Spinal cord (tissue), 10 donors: ENCODE results near the gene GADD45B. TPM values are rescaled to one million over a fixed set of nuclear protein-coding genes. Genes with fewer than 3 reads are reported as not detected.
A peak's percentile ranks its signal among the peaks of the same experiment; 100 is the strongest.
"Not testable (repeated sequence)": the region's sequence is repeated elsewhere in the genome, so short reads cannot be mapped to it uniquely, and the experiment has no call there.

ENCODE experiments used
- DNase-seq, 6 donors: peaks; one replicate each; pipeline versions ENCODE4 v3.0.0 to v3.0.0-alpha.2; 2013 to 2015; ENCODE audit warnings: low spot score in 6 of 6, low read depth in 4 of 6
- H3K27ac ChIP-seq: one replicate; pipeline ENCODE4 v1.5.1; 2013; ENCODE audit warnings: low read depth, low read length, control low read depth
- H3K27me3 ChIP-seq: one replicate; pipeline ENCODE4 v1.6.1; 2013; ENCODE audit warnings: low read length; ENCODE audit not compliant: control insufficient read depth, insufficient read depth
- H3K36me3 ChIP-seq: one replicate; pipeline ENCODE4 v1.6.1; 2013; ENCODE audit warnings: low read length; ENCODE audit not compliant: control insufficient read depth, insufficient read depth
- H3K4me1 ChIP-seq: one replicate; pipeline ENCODE4 v1.6.1; 2013; ENCODE audit warnings: low read length; ENCODE audit not compliant: control insufficient read depth, insufficient read depth
- H3K4me3 ChIP-seq: one replicate; pipeline ENCODE4 v1.5.1; 2013; ENCODE audit warnings: low read depth, low read length, control low read depth
- H3K9me3 ChIP-seq: one replicate; pipeline ENCODE4 v1.6.1; 2013; ENCODE audit warnings: low read length; ENCODE audit not compliant: control insufficient read depth, insufficient read depth
- WGBS: methylation state at CpG from one replicate; pipeline ENCODE4 v1.1.5; 2013; ENCODE audit warnings: missing lambda C conversion rate; ENCODE audit not compliant: insufficient coverage; 5-methylcytosine and 5-hydroxymethylcytosine counted together
- polyA plus RNA-seq, 2 donors: library from polyadenylated mRNA; unstranded; fragments of 120-200 nt; gene quantifications; one replicate each; pipeline ENCODE4 v1.2.1, GENCODE V29; 2013; ENCODE audit not compliant: insufficient read length in 2 of 2
- total RNA-seq, 2 donors: library from RNA; depleted of rRNA in 1 of 2; stranded (reverse); fragments of 120-200 nt in 1 of 2; fragments of >200 nt in 1 of 2; gene quantifications; one replicate each; pipeline versions ENCODE4 v1.2.3 to v1.2.4, GENCODE V29; 2013 to 2014
- donor health status: healthy.

Gene GADD45B
- total and polyA plus RNA-seq, 4 donors = 5.3 to 50.1 (median 17.7) TPM

- not testable (repeated sequence) for H3K27me3 ChIP-seq, H3K36me3 ChIP-seq, H3K4me3 ChIP-seq, DNase-seq, H3K27ac ChIP-seq, H3K9me3 ChIP-seq
- 100% methylated on average over 1 of the region's 5 CpGs for WGBS
- peaks cover 20% of the 10 kb centered on the region for H3K4me1 ChIP-seq
These were observed 12.2 kb upstream of the GADD45B start for GRCh38 chr19:2463694-2464093.

- Histone ChIP-seq H3K9me3 (no peaks in the 10 kb centered on the region), H3K27me3 (peaks cover 3% of the 10 kb centered on the region), H3K4me1 (peaks cover 20% of the 10 kb centered on the region), H3K27ac (no peak overlapping the region), H3K4me3 (no peak overlapping the region), H3K36me3 (no peaks in the 10 kb centered on the region)
- DNase-seq = no peak
- WGBS = 80% methylated on average over 5 of the region's 5 CpGs
These were observed 11.5 kb upstream of the GADD45B start for GRCh38 chr19:2464389-2464788.

GRCh38 chr19:2468596-2468995 lies 7.3 kb upstream of the GADD45B start:
- 54% methylated on average over 10 of the region's 12 CpGs for WGBS
- DNase-seq = no peak
- no peaks in the 10 kb centered on the region for H3K9me3 ChIP-seq
- H3K4me3 ChIP-seq = no peak overlapping the region
- no peaks in the 10 kb centered on the region for H3K4me1 ChIP-seq
- H3K36me3 ChIP-seq = no peaks in the 10 kb centered on the region
- H3K27me3 ChIP-seq = no peaks in the 10 kb centered on the region
- H3K27ac ChIP-seq = no peak overlapping the region

GRCh38 chr19:2469102-2469914 lies 6.6 kb upstream of the GADD45B start:
- Histone ChIP-seq H3K27ac (no peak overlapping the region), H3K27me3 (no peaks in the 10 kb centered on the region), H3K36me3 (no peaks in the 10 kb centered on the region), H3K4me3 (no peak overlapping the region), H3K4me1 (peaks cover 2% of the 10 kb centered on the region), H3K9me3 (no peaks in the 10 kb centered on the region)
- WGBS = 55% methylated on average over 22 of the region's 23 CpGs
- DNase-seq = no peak

GRCh38 chr19:2469915-2470200 lies 6.1 kb upstream of the GADD45B start:
- H3K27ac ChIP-seq, H3K27me3 ChIP-seq, DNase-seq, H3K4me1 ChIP-seq, H3K9me3 ChIP-seq, H3K4me3 ChIP-seq, H3K36me3 ChIP-seq: not testable (repeated sequence)
- 87% methylated on average over 8 of the region's 8 CpGs for WGBS

GRCh38 chr19:2474232-2475017 lies 1.5 kb upstream of the GADD45B start:
- Histone ChIP-seq H3K36me3 (no peaks in the 10 kb centered on the region), H3K9me3 (no peaks in the 10 kb centered on the region), H3K27ac (peak overlapping the region; percentile 22), H3K27me3 (peaks cover 41% of the 10 kb centered on the region), H3K4me1 (peaks cover 51% of the 10 kb centered on the region), H3K4me3 (peak overlapping the region; percentile 26)
- DNase-seq = peak in 4 of 6 donors; percentile 62 to 93 (median 78)
- WGBS = 2% methylated on average over 48 of the region's 60 CpGs

GRCh38 chr19:2475018-2475701 lies 767 bp upstream of the GADD45B start:
- Histone ChIP-seq H3K36me3 (no peaks in the 10 kb centered on the region), H3K9me3 (no peaks in the 10 kb centered on the region), H3K4me1 (peaks cover 53% of the 10 kb centered on the region), H3K27ac (peak overlapping the region; percentile 22), H3K4me3 (peak overlapping the region; percentile 69), H3K27me3 (peaks cover 49% of the 10 kb centered on the region)
- DNase-seq = peak in 1 of 6 donors; percentile 37
- WGBS = under 1% methylated on average over 45 of the region's 45 CpGs

GRCh38 chr19:2476451-2477140 lies 669 bp downstream of the GADD45B start:
- WGBS = under 1% methylated on average over 42 of the region's 42 CpGs
- Histone ChIP-seq H3K4me3 (peak overlapping the region; percentile 69), H3K36me3 (no peaks in the 10 kb centered on the region), H3K9me3 (no peaks in the 10 kb centered on the region), H3K27ac (peak overlapping the region; percentile 58), H3K4me1 (peaks cover 53% of the 10 kb centered on the region), H3K27me3 (peaks cover 58% of the 10 kb centered on the region)
- DNase-seq = peak in 2 of 6 donors; percentile 33 to 64

- H3K36me3 ChIP-seq = no peaks in the 10 kb centered on the region
- H3K4me1 ChIP-seq = peaks cover 53% of the 10 kb centered on the region
- 5% methylated on average over 23 of the region's 27 CpGs for WGBS
- peak overlapping the region; percentile 69 for H3K4me3 ChIP-seq
- H3K9me3 ChIP-seq = no peaks in the 10 kb centered on the region
- DNase-seq = peak in 1 of 6 donors; percentile 38
- peaks cover 58% of the 10 kb centered on the region for H3K27me3 ChIP-seq
- H3K27ac ChIP-seq = no peak overlapping the region
These were observed 1.3 kb downstream of the GADD45B start for GRCh38 chr19:2477141-2477710.
